ENCODE data around the gene ACHE.
A peak's percentile ranks its signal among the peaks of the same experiment; 100 is the strongest.
"Not testable (repeated sequence)": the region's sequence is repeated elsewhere in the genome, so short reads cannot be mapped to it uniquely, and the experiment has no call there.

The ACHE gene

GRCh38 chr7:100861616-100861985 lies 34.1 kb downstream of the ACHE start:
- DNase-seq (ENCODE audit: low read depth in 2 of 2) = no peak

DNA sequence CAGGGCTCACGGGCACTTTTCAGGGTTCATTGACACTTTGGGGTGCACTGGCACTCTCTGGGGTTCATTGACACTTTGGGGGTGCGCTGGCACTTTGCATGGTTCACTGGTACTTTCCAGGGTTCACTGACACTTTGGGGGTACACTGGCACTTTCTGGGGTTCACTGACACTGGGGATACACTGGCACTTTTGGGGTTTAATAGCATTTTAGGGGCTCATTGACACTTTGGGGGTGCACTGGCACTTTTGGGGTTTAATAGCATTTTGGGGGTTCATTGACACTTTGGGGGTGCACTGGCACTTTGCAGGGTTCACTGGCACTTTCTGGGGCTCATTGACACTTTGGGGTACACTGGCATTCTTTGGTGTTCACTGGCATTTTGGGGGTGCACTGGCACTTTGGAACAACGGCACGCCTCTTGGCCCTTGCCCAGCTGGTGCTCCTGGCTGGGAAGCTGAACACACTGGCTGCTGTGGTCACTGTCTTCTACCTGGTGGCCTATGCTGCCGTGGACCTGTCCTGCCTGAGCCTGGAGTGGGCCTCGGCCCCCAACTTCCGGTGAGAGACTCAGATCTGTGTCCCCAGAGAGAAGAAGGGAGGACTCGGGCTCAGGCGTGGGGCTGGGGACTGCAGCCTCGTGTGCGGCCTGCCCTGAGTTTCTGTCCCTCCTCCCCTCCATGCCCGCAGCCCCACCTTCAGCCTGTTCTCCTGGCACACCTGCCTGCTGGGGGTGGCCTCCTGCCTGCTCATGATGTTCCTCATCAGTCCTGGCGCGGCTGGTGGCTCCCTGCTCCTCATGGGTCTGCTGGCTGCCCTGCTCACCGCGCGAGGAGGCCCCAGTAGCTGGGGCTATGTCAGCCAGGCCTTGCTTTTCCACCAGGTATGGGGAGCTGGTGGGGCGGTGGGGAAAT lies 34.7 kb downstream of the ACHE start:
- no peak for DNase-seq (ENCODE audit: low read depth in 2 of 2)

DNA sequence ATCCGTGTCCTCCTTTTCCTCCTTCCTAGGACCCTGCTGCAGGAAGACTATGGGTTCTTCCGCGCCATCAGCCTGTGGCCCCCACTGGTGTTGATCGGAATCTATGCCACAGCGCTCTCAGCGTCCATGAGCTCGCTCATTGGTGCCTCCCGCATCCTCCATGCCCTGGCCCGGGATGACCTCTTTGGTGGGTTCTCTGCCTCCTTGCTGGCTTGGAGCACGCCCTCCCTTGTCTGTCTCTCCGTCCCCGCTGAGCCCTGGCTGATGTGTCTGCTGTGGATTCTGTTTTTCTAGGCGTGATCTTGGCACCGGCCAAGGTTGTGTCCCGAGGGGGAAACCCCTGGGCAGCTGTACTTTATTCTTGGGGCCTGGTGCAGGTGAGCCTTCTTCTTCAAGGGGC lies 35.8 kb downstream of the ACHE start:
- no peak for DNase-seq (ENCODE audit: low read depth in 2 of 2)

- DNase-seq (ENCODE audit: low read depth in 2 of 2) = no peak
Measured at GRCh38 chr7:100856871-100857282, 38.8 kb downstream of the ACHE start.

- DNase-seq (ENCODE audit: low read depth in 2 of 2) = no peak
Measured at GRCh38 chr7:100855515-100855914, 40.2 kb downstream of the ACHE start.

DNA sequence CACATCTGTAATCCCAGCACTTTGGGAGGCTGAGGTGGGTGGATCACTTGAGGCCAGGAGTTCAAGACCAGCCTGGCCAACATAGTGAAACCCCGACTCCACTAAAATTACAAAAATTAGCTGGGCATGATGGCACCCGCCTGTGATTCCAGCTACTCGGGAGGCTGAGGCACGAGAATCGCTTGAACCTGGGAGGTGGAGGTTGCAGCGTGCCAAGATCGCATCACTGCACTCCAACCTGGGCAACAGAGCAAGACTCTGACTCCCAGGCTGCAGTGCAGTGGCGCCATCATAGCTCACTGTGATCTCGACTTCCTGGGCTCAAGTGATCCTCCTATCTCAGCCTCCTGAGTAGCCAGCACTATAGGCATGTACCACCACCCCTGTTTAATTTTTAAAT lies 40.8 kb downstream of the ACHE start:
- not testable (repeated sequence) for DNase-seq (ENCODE audit: low read depth in 2 of 2)

GRCh38 chr7:100854146-100854895 lies 41.4 kb downstream of the ACHE start:
- DNase-seq (ENCODE audit: low read depth in 2 of 2) = no peak

DNA sequence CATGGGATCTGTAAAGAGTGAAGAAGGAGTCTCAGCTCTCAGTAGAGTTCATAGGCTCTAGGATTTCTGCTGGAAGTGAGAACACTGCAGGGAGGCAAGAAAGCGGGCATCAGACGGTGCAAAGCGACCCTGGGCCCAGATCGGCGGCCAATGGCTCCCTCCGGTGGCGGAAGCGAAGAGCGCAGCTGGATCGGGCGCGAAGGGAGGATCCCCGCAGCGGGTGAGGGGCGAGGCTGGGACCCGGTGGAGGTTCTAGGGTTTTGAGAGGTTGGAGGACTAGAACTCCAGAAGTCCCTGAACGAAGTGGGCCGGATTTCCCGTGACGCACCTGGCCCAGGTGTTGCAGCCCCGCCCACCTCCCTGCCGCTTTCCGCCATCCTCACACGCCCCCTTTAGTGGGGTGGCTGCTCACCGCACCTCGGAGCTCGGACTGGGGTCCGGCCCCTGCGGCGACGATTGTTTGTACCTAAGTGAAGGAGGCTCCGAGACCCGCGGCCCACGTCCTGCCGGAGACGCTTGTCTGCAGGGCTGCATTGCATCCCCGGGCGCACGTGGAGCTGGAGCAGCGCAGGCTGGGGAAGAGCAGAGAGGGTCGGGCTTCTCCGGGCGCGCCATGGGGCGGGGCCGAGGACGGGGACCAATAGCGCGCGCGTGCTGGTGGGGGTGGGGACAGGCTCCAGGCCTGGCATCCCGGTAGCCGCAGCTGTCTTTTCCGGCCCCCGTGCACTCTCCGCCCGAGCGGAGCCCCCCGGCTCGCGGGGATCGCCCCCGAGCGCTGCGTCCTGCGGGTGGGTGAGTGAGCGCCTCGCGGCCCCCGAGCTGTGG lies 43.4 kb downstream of the ACHE start, which contains the start of gene SLC12A9:
Gene SLC12A9 (plus strand): TSS at position 666 of the 825 bp plus-strand sequence. CDS start 1,485 bp downstream, outside the sequence.
- DNase-seq (ENCODE audit: low read depth in 2 of 2) = peak; percentile 71 to 85

DNA sequence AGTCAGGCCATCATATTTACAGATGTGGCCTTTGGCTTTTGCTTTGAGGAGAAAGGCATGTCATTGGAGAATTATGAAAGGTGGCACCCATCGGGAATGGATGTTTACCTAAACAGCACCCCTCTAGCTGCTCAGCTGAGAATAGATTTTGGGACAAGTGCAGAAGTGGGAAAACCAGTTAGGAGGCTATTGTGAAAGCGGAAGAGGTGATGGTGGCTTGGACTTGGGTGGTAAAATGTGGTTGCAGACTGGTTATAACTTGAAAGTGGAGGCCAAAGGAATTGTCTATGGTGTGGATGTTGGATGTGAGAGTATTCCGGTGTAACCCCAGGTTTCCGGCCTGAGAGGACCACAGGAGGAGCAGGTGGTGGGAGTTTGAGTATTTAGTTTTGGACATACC lies 48.3 kb downstream of the ACHE start:
- no peak for DNase-seq (ENCODE audit: low read depth in 2 of 2)

DNA sequence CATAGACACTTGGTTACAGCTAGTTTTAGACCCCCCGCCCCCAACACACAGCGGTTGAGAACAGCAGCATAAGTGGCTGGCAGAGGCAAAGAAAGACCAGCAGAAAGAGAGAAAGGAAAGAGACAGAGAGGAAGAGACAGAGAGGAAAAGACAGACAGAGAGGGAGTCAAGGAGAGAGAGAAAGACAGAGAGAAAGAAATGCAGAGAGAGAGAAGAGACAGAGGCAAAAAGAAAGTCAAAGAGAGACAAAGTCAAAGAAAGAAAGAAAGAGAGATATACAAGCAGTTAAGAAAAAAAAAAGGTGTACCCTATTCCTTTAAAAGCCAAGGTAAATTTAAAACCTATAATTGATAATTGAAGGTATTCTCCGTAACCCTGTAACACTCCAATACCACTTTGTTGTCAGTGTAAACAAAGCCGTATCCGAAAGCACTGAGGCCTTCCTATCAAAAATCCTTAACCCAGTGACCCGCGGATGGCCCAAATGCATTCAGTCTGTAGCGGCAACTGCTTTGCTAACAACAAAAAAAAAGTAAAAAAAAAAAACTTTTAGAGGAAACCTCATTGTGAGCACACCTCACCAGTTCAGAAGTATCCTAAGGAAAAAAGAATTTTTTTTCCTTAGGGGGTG lies 55.1 kb downstream of the ACHE start:
- no peak for DNase-seq (ENCODE audit: low read depth in 2 of 2)

Data from stimulated activated CD4-positive, alpha-beta T cell treated with anti-CD3 and anti-CD28 coated beads, Interleukin-1b, Interleukin-23, amount 100 ng/mL, for 4 hours (primary cell).